Measurements from ENCODE around the gene CMC1.

Gene CMC1

GRCh38 chr3:28315711-28316110, 74.3 kb downstream of the CMC1 start:
- TF ChIP-seq, protein P1, sequence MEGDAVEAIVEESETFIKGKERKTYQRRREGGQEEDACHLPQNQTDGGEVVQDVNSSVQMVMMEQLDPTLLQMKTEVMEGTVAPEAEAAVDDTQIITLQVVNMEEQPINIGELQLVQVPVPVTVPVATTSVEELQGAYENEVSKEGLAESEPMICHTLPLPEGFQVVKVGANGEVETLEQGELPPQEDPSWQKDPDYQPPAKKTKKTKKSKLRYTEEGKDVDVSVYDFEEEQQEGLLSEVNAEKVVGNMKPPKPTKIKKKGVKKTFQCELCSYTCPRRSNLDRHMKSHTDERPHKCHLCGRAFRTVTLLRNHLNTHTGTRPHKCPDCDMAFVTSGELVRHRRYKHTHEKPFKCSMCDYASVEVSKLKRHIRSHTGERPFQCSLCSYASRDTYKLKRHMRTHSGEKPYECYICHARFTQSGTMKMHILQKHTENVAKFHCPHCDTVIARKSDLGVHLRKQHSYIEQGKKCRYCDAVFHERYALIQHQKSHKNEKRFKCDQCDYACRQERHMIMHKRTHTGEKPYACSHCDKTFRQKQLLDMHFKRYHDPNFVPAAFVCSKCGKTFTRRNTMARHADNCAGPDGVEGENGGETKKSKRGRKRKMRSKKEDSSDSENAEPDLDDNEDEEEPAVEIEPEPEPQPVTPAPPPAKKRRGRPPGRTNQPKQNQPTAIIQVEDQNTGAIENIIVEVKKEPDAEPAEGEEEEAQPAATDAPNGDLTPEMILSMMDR (IDR thresholded peaks at IDR 0.05; ENCODE audit: borderline replicate concordance, control extremely low read depth, extremely low read depth, insufficient read depth, missing control alignments): no peak
- in situ Hi-C loops (cut with MboI; ENCODE audit: low sequenced_read_pairs, unreplicated experiment): loop anchor here (25.0 kb wide), 2 partner anchors 603 to 853 kb away; partner anchors contain the start of gene EOMES
- DNase-seq (ENCODE audit: low spot score): no peak

DNA sequence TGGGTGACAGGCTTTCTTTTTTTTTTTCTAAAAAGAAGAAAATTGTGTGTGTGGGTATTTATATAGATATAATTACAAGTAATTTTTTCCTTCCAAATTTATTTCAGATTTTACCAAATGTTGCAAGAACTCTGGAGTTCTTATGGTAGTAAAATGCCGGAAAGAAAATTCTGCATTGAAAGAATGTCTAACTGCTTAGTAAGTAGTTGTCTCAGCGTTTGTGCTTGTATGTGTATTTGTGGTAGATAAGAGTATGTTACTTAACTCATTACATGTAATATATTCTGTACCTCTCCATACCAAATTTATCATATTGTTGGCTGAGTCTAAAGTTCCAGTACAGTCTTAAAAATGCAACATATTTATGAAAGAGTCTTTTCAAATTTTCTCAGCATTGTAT, 74.8 kb downstream of the CMC1 start:
- in situ Hi-C loops (cut with MboI; ENCODE audit: low sequenced_read_pairs, unreplicated experiment): loop anchor here (25.0 kb wide), 2 partner anchors 604 to 854 kb away; partner anchors contain the start of gene EOMES
- DNase-seq (ENCODE audit: low spot score): no peak
- TF ChIP-seq, protein P1 (IDR thresholded peaks at IDR 0.05; ENCODE audit: borderline replicate concordance, control extremely low read depth, extremely low read depth, insufficient read depth, missing control alignments): no peak

DNA sequence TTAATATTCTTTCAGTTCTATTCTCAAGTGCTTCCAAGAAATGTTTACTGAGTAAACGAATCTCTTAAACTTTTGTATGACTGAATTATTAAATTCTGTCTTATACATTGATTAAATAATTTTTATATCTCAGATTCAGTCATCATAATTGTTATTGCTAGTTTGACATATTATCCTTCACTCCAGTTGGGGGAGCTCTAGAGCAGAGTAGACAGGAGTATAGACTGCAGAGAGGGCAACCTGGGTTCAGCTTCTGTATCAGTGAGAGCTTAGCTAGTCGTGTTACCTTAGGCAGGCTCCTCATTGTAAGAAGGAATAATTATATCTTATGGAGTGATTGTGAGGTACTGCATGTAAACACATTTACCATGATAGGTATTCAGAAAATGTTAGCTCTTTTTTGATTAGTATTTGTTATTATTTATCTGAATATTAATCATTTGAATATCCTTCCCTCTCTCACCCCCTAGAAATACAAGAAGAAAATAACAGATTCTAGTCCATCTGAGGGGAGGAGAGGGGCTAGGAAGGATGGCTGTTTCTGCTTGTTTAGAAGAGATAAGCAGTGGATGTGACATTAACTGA, 76.1 kb downstream of the CMC1 start:
- TF ChIP-seq, protein P1 (IDR thresholded peaks at IDR 0.05; ENCODE audit: borderline replicate concordance, control extremely low read depth, extremely low read depth, insufficient read depth, missing control alignments): peak; percentile 47
- DNase-seq (ENCODE audit: low spot score): peak; percentile 9
- in situ Hi-C loops (cut with MboI; ENCODE audit: low sequenced_read_pairs, unreplicated experiment): loop anchor here (25.0 kb wide), 2 partner anchors 605 to 855 kb away; partner anchors contain the start of gene EOMES

DNA sequence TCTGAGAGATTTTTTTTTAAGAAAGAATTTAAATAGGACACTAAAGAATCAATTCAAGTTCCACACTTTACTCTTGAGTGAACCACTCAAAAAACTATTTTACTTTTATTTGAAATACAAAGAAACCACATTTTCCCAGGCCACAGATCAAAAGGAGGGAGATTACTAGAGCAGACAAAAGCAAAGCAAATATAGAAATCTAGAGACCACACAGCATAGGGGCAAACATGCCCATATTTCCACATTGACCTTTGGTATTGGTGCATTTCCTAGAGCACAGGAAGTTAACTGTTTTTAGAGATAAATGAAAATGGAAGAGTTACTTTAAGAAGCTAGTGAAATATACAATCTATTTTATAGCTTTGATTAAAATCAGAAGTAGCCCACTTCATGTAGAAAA, 79.6 kb downstream of the CMC1 start:
- TF ChIP-seq, protein P1 (IDR thresholded peaks at IDR 0.05; ENCODE audit: borderline replicate concordance, control extremely low read depth, extremely low read depth, insufficient read depth, missing control alignments): no peak
- no peak for DNase-seq (ENCODE audit: low spot score)
- in situ Hi-C loops (cut with MboI; ENCODE audit: low sequenced_read_pairs, unreplicated experiment): loop anchor here (25.0 kb wide), 2 partner anchors 609 to 859 kb away; partner anchors contain the start of gene EOMES

GRCh38 chr3:28322464-28322863, 81.0 kb downstream of the CMC1 start:
- TF ChIP-seq, protein P1 (IDR thresholded peaks at IDR 0.05; ENCODE audit: borderline replicate concordance, control extremely low read depth, extremely low read depth, insufficient read depth, missing control alignments): no peak
- in situ Hi-C loops (cut with MboI; ENCODE audit: low sequenced_read_pairs, unreplicated experiment): loop anchor here (25.0 kb wide), 2 partner anchors 610 to 860 kb away; partner anchors contain the start of gene EOMES
- DNase-seq (ENCODE audit: low spot score): no peak

GRCh38 chr3:28326458-28326926, 85.1 kb downstream of the CMC1 start:
- DNase-seq (ENCODE audit: low spot score): no peak
- in situ Hi-C loops (cut with MboI; ENCODE audit: low sequenced_read_pairs, unreplicated experiment): loop anchor here (25.0 kb wide), 1 partner anchor 1014 kb away; no protein-coding TSS in a partner anchor
- TF ChIP-seq, protein P1 (IDR thresholded peaks at IDR 0.05; ENCODE audit: borderline replicate concordance, control extremely low read depth, extremely low read depth, insufficient read depth, missing control alignments): no peak

All from GM13976 (cell line).